GM12878 (cell line): Measurements from ENCODE around the gene UBASH3A. TPM values are rescaled to one million over a fixed set of nuclear protein-coding genes. Genes with fewer than 3 reads are reported as not detected.

Experiments used
- E2F8 ChIP-seq: fragments of 450-650 bp; IDR thresholded peaks from 2 replicates; pipeline ENCODE4 v1.6.1; 2018; ENCODE audit warnings: mild to moderate bottlenecking, low read depth, moderate library complexity; ENCODE audit not compliant: partially characterized antibody
- KAT2A ChIP-seq: conservative IDR thresholded peaks from 2 replicates; pipeline ENCODE4 v1.6.1; 2011; ENCODE audit warnings: low read depth, low read length; ENCODE audit not compliant: control insufficient read depth
- KLF5 ChIP-seq: fragments of 450-650 bp; IDR thresholded peaks from 2 replicates; pipeline ENCODE4 v1.6.1; 2014; ENCODE audit warnings: mild to moderate bottlenecking; ENCODE audit not compliant: partially characterized antibody
- MXI1 ChIP-seq: fragments of 150-350 bp; IDR thresholded peaks from 2 replicates; pipeline ENCODE4 v1.6.1; 2011; ENCODE audit warnings: low read depth, mild to moderate bottlenecking, inconsistent platforms, low read length, improper control_type of control experiment
- NKRF ChIP-seq: fragments of 450-650 bp; conservative IDR thresholded peaks from 2 replicates; pipeline ENCODE4 v1.6.1; 2017; ENCODE audit warnings: mild to moderate bottlenecking, moderate library complexity
- RELA ChIP-seq: fragments of 450-650 bp; IDR thresholded peaks from 2 replicates; pipeline ENCODE4 v1.8.0; 2014; ENCODE audit warnings: borderline replicate concordance; ENCODE audit not compliant: partially characterized antibody
- RFX5 ChIP-seq: IDR thresholded peaks from 2 replicates; pipeline ENCODE4 v1.6.1; 2011; ENCODE audit warnings: low read depth, low read length, improper control_type of control experiment
- SIN3A ChIP-seq: IDR thresholded peaks from 2 replicates; pipeline ENCODE4 v1.6.1; 2012; ENCODE audit warnings: low read depth, low read length, improper control_type of control experiment
- TARDBP ChIP-seq: IDR thresholded peaks from 2 replicates; pipeline ENCODE4 v1.6.1; 2016; ENCODE audit warnings: borderline replicate concordance
- TBL1XR1 ChIP-seq: IDR thresholded peaks from 2 replicates; pipeline ENCODE4 v1.6.1; 2012; ENCODE audit warnings: low read depth, low read length, improper control_type of control experiment
- ZBED1 ChIP-seq: IDR thresholded peaks from 2 replicates; pipeline ENCODE4 v1.6.1; 2016; ENCODE audit warnings: borderline replicate concordance
- ZBTB11 ChIP-seq: fragments of 450-650 bp; formaldehyde crosslinking; IDR thresholded peaks from 2 replicates; pipeline ENCODE4 v1.5.0; 2022; ENCODE audit warnings: mild to moderate bottlenecking, missing genetic modification characterization
- ZNF217 ChIP-seq: fragments of 450-650 bp; IDR thresholded peaks from 2 replicates; pipeline ENCODE4 v1.6.1; 2017; ENCODE audit warnings: antibody characterized with exemption, mild to moderate bottlenecking
- ZNF24 ChIP-seq: fragments of 450-650 bp; IDR thresholded peaks from 2 replicates; pipeline ENCODE4 v1.6.1; 2017; ENCODE audit warnings: antibody characterized with exemption, mild to moderate bottlenecking
- ZZZ3 ChIP-seq: IDR thresholded peaks from 2 replicates; pipeline ENCODE4 v1.6.1; 2011; ENCODE audit warnings: low read depth; ENCODE audit not compliant: control insufficient read depth, insufficient read length
- polyA plus RNA-seq, 11 experiments: library from polyadenylated mRNA; depleted of rRNA in 4 of 11; unstranded in 6 of 11; stranded (reverse) in 5 of 11; fragments of >200 nt; fragmentation: Nextera tagmentation in 4 of 11; fragmentation: Illumina TruSeq in 1 of 11; extraction: Ambion mirVana in 4 of 11; extraction: Trizol in 1 of 11; gene quantifications; 1 replicate in 1 of 11; 2 replicates in 10 of 11; pipeline versions ENCODE4 v1.2.1 to v1.2.3, GENCODE V29; 2011 to 2016; ENCODE audit warnings: inconsistent platforms in 2 of 11, missing spikeins in 2 of 11, low read depth in 1 of 11
- total RNA-seq, 4 experiments: library from RNA; depleted of rRNA in 3 of 4; stranded (reverse); fragments of >200 nt in 3 of 4; fragmentation: Illumina TruSeq in 1 of 4; extraction: Trizol in 1 of 4; gene quantifications; 2 replicates each; pipeline versions ENCODE4 v1.2.1 to v1.2.3, GENCODE V29; 2013 to 2021
- TF ChIP-seq, protein P1 (sequence below): fragments of 450-650 bp; IDR thresholded peaks from 2 replicates; pipeline ENCODE4 v1.6.1; 2016; ENCODE audit warnings: mild to moderate bottlenecking
- TF ChIP-seq, protein P2 (sequence below): IDR thresholded peaks from 2 replicates; pipeline ENCODE4 v1.6.1; 2012; ENCODE audit warnings: low read depth, low read length, improper control_type of control experiment

The UBASH3A gene
- total and polyA plus RNA-seq, 10 of the 15 experiments (the other 5 are each of a cell fraction or from before 2014, with no cell fraction given) = 0.04 to 0.39 (median 0.23) TPM; not detected in 1

- TF ChIP-seq ZBTB11 (CRISPR knock-in tag) (no peak), TARDBP (no peak), MXI1 (no peak), ZNF217 (no peak), KAT2A (no peak), NKRF (no peak), ZNF24 (no peak), SIN3A (no peak), TBL1XR1 (no peak), KLF5 (no peak), ZZZ3 (no peak), ZBED1 (no peak), E2F8 (no peak), RELA (peak; percentile 82), RFX5 (no peak)
- TF ChIP-seq, protein P1, sequence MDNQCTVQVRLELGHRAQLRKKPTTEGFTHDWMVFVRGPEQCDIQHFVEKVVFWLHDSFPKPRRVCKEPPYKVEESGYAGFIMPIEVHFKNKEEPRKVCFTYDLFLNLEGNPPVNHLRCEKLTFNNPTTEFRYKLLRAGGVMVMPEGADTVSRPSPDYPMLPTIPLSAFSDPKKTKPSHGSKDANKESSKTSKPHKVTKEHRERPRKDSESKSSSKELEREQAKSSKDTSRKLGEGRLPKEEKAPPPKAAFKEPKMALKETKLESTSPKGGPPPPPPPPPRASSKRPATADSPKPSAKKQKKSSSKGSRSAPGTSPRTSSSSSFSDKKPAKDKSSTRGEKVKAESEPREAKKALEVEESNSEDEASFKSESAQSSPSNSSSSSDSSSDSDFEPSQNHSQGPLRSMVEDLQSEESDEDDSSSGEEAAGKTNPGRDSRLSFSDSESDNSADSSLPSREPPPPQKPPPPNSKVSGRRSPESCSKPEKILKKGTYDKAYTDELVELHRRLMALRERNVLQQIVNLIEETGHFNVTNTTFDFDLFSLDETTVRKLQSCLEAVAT = no peak
- TF ChIP-seq, protein P2, sequence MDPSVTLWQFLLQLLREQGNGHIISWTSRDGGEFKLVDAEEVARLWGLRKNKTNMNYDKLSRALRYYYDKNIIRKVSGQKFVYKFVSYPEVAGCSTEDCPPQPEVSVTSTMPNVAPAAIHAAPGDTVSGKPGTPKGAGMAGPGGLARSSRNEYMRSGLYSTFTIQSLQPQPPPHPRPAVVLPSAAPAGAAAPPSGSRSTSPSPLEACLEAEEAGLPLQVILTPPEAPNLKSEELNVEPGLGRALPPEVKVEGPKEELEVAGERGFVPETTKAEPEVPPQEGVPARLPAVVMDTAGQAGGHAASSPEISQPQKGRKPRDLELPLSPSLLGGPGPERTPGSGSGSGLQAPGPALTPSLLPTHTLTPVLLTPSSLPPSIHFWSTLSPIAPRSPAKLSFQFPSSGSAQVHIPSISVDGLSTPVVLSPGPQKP = no peak
Observed at GRCh38 chr21:42474043-42474831, 70.5 kb downstream of the UBASH3A start (continued).
